SW480 (cell line): ENCODE measurements around the gene SFRP5.
A peak's percentile ranks its signal among the peaks of the same experiment; 100 is the strongest.

Source experiments
- DNase-seq: peaks from one replicate; pipeline ENCODE4 v3.0.0-alpha.2; 2016; ENCODE audit warnings: low spot score

Gene SFRP5, protein sequence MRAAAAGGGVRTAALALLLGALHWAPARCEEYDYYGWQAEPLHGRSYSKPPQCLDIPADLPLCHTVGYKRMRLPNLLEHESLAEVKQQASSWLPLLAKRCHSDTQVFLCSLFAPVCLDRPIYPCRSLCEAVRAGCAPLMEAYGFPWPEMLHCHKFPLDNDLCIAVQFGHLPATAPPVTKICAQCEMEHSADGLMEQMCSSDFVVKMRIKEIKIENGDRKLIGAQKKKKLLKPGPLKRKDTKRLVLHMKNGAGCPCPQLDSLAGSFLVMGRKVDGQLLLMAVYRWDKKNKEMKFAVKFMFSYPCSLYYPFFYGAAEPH

DNA sequence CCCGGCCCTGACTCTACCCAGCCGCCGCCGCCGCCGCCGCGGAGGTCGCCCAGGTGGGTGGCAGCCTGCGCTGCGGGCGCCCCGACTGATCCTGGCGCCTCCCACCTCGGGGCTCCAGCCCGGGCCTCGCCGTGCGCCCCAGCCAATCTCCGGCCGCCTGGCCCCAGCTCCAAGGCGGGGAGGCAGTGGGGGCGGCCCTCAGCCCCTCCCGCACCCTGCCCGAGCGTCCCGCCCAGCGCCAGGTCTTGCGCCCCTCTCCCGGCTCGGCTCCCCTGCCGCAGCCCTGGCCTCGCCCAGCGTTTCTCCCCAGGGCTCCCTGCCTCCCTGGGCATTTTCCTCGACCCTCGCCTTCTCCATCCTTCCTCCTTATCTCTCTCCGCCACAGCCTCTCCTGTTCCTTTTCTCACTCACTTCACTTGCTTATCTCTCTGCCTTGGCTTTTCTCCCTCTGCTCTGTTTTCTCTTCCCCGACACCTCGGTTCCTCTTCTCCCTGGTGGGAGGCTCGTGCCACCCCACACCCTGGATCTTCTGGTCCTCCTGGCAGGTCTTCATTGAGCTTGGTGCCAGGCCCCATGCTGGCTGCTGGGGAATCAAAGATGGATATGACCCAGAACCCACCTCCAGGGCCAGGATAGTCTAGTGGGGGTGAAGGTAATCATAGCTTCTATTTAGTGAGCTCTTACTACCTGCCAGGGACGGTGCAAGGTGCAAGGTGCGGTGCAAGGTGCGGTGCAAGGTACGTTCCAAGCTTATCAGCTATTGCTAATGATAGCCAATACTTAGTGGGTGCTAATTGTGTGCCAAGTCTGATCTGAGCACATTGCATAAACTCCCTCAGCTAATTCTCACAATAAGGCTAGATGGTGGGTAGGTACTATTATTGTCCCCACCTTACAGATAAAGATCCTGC is at the start of gene SFRP5:
TSS of gene SFRP5 (minus strand) at position 87 of the 911 bp plus-strand sequence. CDS start 166 bp downstream, outside the sequence.
- DNase-seq: no peak

DNA sequence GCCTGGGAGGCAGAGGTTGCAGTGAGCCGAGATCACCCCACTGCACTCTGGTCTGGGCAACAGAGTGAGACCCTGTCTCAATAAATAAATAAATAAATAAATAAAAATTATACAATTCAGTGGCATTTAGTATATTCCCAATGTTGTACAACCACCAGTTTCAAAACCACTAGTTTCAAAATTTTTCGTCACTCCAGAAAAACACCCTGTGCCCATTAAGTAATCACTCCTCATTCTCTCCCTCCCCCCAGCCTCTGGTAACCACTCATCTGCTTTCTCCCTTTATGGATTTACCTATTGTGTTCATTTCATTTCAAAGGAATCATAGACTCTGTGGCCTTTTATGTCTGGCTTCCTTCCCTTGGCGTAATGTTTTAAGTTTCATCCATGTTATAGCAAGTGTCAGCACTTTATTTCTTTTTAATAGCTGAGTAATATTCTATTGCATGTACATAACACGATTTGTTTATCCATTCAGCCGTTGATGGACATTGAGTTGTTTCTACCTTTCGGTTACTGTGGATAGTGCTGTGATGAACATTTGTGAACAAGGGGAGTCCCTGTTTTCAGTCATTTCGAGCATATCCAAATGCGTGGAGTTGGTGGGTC is 48.4 kb upstream of the SFRP5 start:
- DNase-seq: no peak

DNA sequence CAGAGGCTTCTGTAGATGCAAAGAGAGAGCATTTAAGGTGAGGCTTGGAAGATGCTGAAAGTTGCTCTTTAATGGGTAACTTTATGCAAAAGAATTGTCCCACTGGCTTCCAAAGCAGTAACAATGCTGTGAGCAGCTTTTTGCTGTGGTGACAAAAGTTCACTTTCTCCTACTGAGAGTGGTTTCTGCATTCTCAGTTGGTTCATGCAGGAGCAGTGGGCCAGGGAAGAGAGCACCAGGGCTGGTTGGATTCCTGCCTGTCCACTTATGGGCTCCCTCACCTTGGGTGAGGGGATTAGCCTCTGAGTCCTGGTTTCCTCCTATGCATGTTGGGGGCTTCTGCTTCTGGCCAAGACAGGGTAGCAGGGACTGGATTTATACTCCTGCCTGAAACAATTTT is 46.8 kb upstream of the SFRP5 start:
- DNase-seq: no peak

DNA sequence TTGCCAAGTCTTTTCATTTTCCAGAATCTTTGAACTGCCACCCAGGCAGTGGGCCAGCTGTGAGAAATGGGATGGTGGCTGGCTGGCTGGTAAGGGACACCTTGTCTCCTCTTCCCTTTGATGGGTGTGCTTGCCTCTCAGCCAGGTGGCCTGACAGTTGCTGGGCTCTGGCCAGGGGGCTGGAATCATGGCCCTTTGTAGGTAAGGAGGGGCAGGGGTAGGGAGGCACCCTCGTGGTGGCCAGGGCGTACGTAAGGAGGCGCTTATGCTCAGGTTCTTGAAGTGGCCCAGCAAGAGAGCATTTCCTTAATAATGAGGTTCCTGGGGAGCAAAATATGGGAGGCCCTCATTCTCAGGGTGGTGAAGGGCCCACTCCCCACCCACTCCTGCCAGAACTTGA is 44.8 kb upstream of the SFRP5 start:
- no peak for DNase-seq

DNA sequence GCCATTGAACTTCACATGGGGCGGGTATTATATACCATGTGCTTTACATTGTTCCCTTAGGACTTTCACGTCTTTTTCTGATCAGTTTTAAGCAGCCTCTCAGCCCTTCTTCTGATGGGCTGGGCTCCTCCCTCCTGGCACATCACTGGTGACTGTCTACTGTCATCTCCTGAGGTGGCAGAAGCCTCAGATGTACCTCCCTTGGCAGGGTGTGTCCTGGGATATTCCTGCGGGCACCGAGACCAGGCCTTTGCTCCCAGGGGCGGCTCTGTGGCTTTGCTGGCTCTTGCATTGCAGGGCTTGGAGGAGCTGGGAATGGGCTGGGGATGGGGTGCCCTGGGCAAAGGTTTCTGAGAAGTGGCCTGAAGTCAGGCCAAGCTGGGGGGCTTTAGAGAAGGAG is 43.2 kb upstream of the SFRP5 start:
- DNase-seq: peak; percentile 66

DNA sequence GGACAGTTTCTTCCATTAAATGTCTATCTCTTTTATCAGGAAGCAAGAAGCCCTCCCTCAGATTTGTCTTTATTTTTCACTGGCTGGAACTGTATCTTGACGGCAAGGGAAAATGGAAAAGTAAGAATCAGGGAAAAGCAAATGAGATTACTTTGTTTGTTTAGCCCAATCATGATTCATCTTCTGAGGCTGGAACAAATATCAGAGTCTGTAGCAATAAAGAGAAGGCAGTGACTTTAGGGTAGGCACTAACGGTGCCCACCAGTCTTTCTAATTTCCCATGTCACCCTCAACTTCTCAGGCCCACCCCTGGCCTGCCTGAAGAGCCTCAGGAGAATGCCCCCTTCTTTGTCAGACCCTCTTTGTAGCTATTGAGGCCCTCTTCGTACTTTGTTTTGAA is 41.5 kb upstream of the SFRP5 start:
- no peak for DNase-seq

DNA sequence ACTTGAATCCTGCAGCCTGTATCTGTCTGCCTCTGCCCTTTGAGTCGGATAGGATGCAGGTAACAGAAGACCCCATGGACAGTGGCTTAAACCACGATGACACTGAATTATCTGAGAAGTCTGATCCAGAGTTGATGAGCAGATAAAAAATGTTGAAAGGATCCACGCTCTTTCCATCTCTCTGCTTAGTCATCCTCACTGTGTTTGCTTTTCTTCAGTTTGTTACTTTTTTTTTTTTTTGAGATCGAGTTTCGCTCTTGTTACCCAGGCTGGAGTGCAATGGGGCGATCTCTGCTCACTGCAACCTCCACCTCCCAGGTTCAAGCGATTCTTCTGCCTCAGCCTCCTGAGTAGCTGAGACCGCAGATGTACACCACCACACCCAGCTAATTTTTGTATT is 40.9 kb upstream of the SFRP5 start:
- no peak for DNase-seq

DNA sequence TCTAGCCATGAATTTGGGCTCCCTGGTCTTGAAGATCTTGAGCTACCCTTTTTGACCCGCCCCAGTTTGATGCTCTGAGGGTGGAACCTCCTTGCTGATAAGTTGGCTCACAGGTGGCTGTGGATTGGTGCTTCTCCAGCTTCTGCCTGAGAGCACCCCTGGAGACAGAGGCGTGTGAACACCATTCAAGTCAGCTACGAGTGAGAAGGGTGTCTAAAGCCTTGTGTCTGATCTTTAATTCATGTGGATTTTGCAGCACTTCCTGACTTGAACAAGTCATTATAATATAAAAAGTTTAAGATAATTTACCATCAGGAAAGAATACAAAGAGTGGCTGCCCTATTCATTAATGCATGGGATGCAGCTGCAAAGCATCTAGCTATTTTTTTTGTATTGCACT is 40.2 kb upstream of the SFRP5 start:
- no peak for DNase-seq

DNA sequence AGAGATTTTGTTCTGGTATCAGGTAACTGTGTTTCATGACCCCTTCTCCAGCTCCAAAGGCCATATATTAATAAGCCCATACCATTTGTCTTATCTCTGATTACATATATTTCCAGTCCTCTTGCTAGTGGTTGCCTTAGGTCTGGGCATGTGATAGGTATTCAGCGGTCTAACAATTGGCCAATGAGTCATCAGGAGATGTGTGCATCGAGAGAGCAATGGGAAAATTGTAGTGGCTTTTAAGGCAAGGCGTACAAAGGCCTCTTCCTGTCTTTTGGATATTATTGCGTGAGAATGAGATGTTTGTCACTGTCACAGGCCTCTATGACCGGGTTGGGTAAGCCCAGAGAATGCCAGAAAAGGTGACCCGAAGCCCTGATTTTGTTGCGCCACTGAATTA is 38.6 kb upstream of the SFRP5 start:
- peak; percentile 99 for DNase-seq

DNA sequence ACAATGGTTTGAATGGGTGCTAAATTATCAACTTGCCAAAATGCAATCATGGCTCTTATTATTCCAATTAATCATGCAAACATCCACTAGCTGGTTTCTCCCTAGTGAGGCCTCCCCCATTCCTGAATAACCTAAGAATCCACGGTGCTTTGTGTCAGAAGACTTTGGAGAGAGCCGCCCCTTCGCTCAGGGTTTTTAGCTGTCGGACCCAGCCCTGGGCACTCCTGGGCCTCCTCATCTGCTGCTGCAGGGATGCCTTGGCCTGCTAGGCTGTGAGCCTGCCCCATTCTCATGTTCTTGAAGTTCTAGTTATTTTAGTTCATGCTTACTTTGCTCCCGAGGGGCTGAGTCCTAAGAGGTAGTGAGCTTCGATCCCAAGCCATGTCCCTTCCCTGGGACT is 34.1 kb upstream of the SFRP5 start:
- no peak for DNase-seq

DNA sequence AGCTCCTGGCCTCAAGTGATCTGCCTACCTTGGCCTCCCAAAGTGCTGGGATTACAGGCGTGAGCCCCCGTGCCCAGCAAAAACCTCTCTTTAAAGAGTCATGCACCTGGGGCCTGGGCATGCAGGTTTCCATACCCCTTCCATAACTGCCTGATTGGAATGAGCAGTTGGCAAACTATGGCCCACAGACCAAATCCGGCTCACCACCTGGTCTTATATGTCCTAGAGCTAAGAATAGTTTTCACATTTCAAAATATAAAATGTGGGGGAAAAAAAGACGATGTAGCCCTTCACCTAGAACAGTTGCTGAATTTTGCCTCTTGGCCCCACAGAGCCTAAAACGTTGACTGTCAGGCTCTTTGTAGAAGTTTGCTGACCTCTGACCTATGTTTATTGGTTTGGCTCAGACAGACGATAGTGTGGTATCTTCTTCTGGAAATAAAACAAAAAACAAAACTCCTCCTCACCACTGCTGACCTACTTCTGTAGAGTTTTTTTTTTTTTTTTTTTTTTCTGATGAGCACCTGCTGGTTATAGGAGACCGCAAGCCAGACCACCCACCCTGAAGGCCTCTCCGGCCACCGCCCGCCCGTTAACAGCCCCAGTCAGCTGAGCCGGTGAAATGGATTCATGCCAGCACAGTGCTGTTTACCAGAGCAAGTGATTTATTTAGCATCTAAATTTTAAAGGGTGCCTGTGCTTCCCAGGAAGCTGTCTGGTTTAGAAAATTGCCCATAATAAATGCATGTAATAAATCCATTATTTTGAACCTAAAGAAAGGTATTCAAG is 33.5 kb upstream of the SFRP5 start:
- no peak for DNase-seq

DNA sequence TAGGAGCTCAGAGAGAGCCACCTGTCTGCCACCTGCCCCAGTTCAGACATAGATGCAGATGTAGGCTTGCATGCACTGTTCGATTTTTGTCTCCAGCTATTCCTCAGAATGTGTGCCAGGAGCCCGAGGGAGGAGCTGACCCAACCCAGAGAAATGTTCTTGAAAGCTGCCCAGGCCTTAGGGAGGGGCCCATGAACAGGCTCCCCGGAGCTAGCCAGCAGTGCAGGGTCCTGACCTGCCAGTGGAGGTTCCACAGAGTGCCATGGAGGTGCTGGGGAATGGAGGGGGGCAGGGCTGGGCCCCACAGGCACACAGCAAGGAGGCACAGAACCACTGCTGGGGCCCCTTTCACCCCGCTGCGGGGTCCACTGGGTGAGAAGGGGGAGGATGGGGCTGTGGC is 29.6 kb upstream of the SFRP5 start:
- DNase-seq: no peak

DNA sequence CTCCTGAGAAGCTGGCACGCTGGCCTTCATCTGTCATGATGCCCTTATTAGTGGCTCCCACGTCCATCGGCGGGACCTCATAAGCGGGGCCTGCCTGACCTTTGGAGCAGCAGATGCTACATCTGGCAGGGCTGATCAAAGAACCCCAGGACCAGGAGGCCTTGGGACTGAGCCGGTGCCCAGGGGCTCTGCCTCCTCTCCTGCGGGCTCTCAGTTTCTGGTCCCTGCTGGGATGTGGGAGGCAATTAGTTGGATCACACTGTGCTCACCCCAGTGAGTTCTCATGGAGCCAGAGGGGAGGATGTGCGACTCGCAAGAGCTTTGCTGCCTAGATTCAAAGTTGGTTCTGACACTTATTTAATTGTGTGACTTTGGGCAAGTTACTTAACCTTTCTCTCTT is 28.7 kb upstream of the SFRP5 start:
- no peak for DNase-seq

DNA sequence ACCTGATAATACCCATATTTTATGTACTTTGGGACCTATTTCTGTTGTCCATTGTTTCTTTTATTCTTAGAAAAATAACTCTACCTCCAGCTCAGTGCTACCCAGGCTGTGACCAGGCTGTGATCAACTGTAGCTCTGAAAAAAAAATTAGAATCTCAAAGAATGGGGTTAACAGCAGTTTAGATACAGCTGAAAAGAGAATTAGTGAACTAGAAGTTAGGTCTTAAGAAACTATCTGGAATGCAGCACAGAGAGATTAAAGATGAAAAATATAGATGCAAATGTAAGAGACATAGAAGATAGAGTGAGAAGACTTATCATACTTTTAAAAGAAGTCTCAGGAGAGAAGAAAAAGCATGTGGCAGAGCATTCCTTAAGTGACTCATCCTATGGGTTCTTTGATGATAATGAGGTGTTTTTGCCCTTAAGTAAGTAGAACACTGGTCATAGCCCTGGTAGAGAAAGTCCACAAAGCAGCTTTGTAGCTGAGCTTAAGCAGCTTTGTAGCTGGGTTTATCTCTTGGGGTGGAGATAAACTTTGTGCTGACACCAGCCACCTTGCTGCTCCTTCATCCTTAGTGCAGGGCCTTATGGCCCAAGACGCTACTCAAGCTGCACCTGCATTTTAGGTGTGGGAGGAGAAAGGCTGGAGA is 27.3 kb upstream of the SFRP5 start:
- peak; percentile 60 for DNase-seq

DNA sequence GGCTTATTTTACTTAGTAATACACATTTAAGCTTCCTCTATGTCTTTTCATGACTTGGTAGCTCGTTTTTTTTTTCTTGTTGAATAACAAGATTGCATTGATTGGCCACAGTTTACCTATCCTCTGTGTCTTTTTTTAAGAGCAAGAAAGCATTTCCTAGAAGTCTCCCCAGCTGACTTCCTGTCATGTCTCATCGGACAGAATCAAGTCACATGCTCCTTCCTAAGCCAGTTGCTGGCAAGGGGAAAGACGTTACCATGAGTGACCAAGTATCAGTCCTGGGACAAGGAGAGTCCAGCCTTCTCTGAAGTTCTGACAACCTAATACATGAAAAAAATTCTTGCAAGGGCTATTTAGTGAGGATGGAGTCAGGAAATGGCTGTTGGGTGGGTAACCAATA is 24.9 kb upstream of the SFRP5 start:
- no peak for DNase-seq

DNA sequence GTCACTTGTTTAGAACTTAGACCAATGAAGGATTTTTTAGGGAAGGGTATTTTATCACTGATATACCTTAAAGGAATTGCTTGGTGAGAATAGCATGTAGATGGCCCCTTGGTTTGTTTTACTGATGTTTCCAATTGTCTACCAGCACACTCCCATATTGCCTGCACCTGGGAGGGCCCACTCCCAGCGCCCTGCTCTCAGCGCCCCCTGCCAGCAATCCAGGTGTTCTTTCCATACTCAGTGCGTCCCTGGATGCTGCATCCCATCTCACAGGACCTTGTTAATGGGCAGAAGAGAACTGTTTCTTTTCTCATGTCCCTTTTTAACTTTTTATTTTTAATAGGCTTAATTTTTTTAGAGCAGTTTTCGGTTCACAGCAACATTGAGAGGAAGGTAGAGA is 24.1 kb upstream of the SFRP5 start:
- no peak for DNase-seq

DNA sequence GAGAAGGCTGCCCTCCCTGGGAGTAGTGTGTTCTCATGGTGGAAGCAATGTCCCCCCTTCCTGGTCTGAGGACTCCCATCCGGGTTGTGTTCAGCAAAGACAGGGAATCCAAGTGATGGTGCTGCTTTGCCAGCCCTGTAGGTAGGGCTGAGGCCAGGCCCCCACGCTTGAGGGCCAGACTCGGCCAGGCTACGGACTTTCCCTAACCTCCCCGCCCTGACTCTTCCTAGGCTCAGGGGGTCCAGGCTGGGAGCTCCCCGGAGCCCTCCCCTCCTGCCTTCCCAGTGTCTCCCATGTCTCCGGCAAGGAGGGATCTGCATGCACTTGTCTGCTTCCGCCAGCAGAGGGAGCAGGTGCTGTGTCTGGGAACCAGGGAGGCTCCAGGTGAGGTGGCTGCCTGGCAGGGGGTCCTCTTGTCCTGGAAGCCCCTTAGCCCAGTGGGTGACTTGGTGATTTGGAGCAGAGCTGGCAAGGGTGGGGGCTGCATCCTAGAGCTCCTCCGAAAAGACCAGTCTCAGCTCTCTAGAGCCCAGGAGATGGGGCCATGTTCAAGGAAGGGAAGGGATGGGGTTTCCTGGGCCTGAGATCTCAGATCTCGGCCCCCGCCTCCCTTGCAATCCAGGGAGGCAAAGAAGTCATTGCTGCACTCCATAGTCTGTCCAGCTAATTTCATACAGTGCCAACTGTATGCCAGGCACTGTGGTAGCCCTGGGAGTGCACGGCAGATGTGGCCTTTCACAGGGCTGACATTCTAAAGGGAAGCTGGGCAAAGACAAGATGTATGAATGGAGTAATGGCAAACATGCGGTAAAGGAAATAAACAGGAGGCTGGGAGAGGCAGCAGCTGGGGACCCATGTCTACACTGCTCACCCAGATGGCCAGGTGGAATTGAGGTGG is 20.3 kb upstream of the SFRP5 start:
- DNase-seq: peak; percentile 52

DNA sequence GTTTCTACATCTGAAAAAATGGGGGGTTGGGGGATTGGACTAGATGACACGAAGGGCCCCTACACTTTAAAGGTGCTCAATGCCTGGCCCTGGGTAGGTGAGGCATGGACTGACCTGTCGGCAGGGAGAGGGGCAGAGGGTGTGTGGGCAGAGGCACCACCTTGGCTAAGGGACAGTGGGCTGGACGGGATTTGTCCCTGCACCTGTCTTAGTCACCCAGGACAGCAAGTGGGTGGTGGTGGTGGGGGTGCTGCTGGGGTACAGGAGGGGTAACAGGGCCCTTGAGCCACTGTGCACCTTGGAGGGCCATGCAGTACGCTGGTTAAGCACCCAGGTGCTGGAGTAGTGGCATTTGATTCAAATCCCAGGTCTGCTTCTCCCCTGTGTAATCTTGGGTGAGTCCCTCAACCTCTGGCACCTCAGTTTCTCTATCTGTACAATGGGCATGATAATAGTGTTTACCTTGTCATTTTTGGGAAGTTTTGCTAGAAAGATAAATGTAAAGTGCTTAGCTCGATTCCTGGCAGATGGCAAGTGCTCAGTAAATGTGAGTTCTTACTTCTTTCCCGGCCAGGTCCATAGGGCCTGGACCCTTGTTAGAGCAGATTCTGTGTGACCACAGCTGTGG is 18.1 kb upstream of the SFRP5 start:
- no peak for DNase-seq

DNA sequence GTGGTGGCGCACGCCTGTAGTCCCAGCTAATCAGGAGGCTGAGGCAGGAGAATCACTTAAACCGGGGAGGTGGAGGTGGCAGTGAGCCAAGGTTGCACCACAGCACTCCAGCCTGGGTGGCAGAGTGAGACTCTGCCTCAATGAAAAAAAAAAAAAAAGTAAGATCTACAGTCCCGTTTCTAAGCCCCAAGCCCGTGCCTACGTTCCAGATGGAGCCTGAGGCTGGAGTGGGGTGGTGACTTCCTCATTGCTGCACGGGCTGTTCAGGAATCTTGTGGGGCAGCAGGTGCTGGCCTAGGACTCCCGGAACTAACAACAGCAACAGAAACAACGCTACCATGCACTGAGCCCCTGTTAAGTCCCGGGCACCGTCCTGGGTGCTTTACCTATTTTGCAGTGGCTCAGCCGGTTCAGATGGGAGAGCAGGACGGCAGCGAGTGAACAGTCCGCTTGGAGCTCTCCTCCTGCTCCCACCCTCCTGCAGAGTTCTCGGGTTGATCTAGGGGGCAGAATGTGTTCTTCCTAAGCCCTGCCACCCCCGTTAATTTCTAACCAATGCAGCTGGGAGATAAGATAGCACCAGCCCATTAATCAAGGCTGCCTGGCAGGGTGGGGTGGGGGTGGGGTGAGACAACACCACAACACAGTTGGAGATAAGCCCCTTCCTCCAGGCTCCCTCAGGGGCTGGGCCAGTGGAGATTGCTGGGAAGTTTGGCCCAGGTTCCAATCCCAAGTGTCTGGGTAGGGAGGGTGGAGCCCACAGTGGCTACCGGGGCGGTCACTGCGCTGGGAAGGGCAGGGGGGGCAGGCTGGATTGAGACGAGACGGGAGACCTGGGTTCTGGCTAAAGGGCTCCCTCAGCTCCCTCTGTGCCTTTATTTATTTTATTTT is 17.0 kb upstream of the SFRP5 start:
- DNase-seq: no peak
